Neural cell (in vitro differentiated cells): Measurements from ENCODE around the gene NOL8. TPM values are rescaled to one million over a fixed set of nuclear protein-coding genes. Genes with fewer than 3 reads are reported as not detected.

ENCODE experiments used
- H2AFZ ChIP-seq: fragments of 200-600, 300-800 bp; sonication (generic), shearing (Covaris generic); 2 replicates; pipeline ENCODE4 v1.6.0; 2014; ENCODE audit warnings: low read depth, mild to moderate bottlenecking, antibody characterized with exemption, low read length, moderate library complexity
- H3F3A ChIP-seq: fragments of 200-600 bp; shearing (Covaris generic); 2 replicates; pipeline ENCODE4 v1.6.1; 2016; ENCODE audit warnings: mild to moderate bottlenecking, moderate library complexity, mixed read lengths, antibody characterized with exemption, low read length; ENCODE audit not compliant: insufficient read depth, poor library complexity, severe bottlenecking
- H3K27ac ChIP-seq: fragments of 200-600, 300-800 bp; sonication (generic), shearing (Covaris generic); 2 replicates; pipeline ENCODE4 v1.5.1; 2014; ENCODE audit warnings: mild to moderate bottlenecking, low read length, moderate library complexity
- H3K27me3 ChIP-seq: fragments of 300-800, 200-600 bp; sonication (generic), shearing (Covaris generic); 2 replicates; pipeline ENCODE4 v1.6.0; 2014; ENCODE audit warnings: mild to moderate bottlenecking, low read depth, low read length, moderate library complexity; ENCODE audit not compliant: insufficient read depth
- H3K36me3 ChIP-seq: fragments of 300-800, 200-600 bp; sonication (generic), shearing (Covaris generic); 2 replicates; pipeline ENCODE4 v1.5.1; 2014; ENCODE audit warnings: mild to moderate bottlenecking, antibody characterized with exemption, low read length, moderate library complexity; ENCODE audit not compliant: insufficient read depth
- H3K4me2 ChIP-seq: fragments of 300-800, 200-600 bp; sonication (generic), shearing (Covaris generic); 2 replicates; pipeline ENCODE4 v1.6.0; 2014; ENCODE audit warnings: mild to moderate bottlenecking, low read length
- H3K4me3 ChIP-seq: fragments of 300-800, 200-600 bp; sonication (generic), shearing (Covaris generic); 2 replicates; pipeline ENCODE4 v1.5.1; 2014; ENCODE audit warnings: mild to moderate bottlenecking, low read length, moderate library complexity
- H3K79me2 ChIP-seq: fragments of 200-600 bp; shearing (Covaris generic); replicated peaks from 2 replicates; pipeline ENCODE4 v1.6.0; 2014; ENCODE audit warnings: mild to moderate bottlenecking, low read length, moderate library complexity; ENCODE audit not compliant: insufficient read depth
- H3K9ac ChIP-seq: fragments of 300-800, 200-600 bp; sonication (generic), shearing (Covaris generic); 2 replicates; pipeline ENCODE4 v1.6.1; 2016; ENCODE audit warnings: mild to moderate bottlenecking, low read length, mixed read lengths
- H3K9me2 ChIP-seq: fragments of 200-600 bp; shearing (Covaris generic); 2 replicates; pipeline ENCODE4 v1.6.1; 2016; ENCODE audit warnings: mild to moderate bottlenecking, low read length, mixed read lengths; ENCODE audit not compliant: insufficient read depth
- H3K9me3 ChIP-seq: fragments of 200-600, 300-800 bp; sonication (generic), shearing (Covaris generic); 2 replicates; pipeline ENCODE4 v1.6.1; 2016; ENCODE audit warnings: mild to moderate bottlenecking, mixed run types, low read length, moderate library complexity, mixed read lengths
- H4K20me1 ChIP-seq: fragments of 200-600 bp; shearing (Covaris generic); 2 replicates; pipeline ENCODE4 v1.6.1; 2016; ENCODE audit warnings: mild to moderate bottlenecking, mixed run types; ENCODE audit not compliant: insufficient read depth
- CTCF ChIP-seq: fragments of 450-650 bp; IDR thresholded peaks from 2 replicates; pipeline ENCODE4 v1.5.1; 2014; ENCODE audit warnings: antibody characterized with exemption, mild to moderate bottlenecking, moderate library complexity; ENCODE audit not compliant: poor library complexity, severe bottlenecking
- EP300 ChIP-seq: fragments of 450-650 bp; conservative IDR thresholded peaks from 2 replicates; pipeline ENCODE4 v1.6.1; 2014; ENCODE audit warnings: antibody characterized with exemption, mild to moderate bottlenecking, moderate library complexity; ENCODE audit not compliant: poor library complexity, severe bottlenecking
- EZH2 ChIP-seq: fragments of 200-600, 300-800 bp; shearing (Covaris generic), sonication (generic); IDR thresholded peaks from 2 replicates; pipeline ENCODE4 v1.6.1; 2014; ENCODE audit warnings: antibody characterized with exemption, low read length, borderline replicate concordance, mild to moderate bottlenecking; ENCODE audit not compliant: insufficient read depth, poor library complexity, severe bottlenecking
- MXI1 ChIP-seq: fragments of 450-650 bp; conservative IDR thresholded peaks from 2 replicates; pipeline ENCODE4 v1.6.1; 2014; ENCODE audit warnings: antibody characterized with exemption, mild to moderate bottlenecking; ENCODE audit not compliant: poor library complexity, severe bottlenecking
- POLR2AphosphoS5 ChIP-seq: IDR thresholded peaks from 2 replicates; pipeline ENCODE4 v1.6.1; 2012
- RAD21 ChIP-seq: fragments of 450-650 bp; conservative IDR thresholded peaks from 2 replicates; pipeline ENCODE4 v1.6.1; 2014; ENCODE audit warnings: antibody characterized with exemption, mild to moderate bottlenecking, moderate library complexity
- REST ChIP-seq: IDR thresholded peaks from 2 replicates; pipeline ENCODE4 v1.6.1; 2012; ENCODE audit warnings: borderline replicate concordance
- SMC3 ChIP-seq: fragments of 450-650 bp; conservative IDR thresholded peaks from 2 replicates; pipeline ENCODE4 v1.6.1; 2014; ENCODE audit warnings: antibody characterized with exemption, mild to moderate bottlenecking, moderate library complexity; ENCODE audit not compliant: poor library complexity
- TAF1 ChIP-seq: IDR thresholded peaks from 2 replicates; pipeline ENCODE4 v1.6.1; 2012; ENCODE audit warnings: low read depth
- polyA plus RNA-seq: library from polyadenylated mRNA; depleted of rRNA; stranded (reverse); fragments of >200 nt; gene quantifications from 2 replicates; pipeline ENCODE4 v1.2.3, GENCODE V29; 2014

NOL8 gene
- polyA plus RNA-seq, 1 donor from 2014 or later, result 25.3 TPM

GRCh38 chr9:92297611-92298010 is 27.5 kb downstream of the NOL8 start:
- Histone ChIP-seq H2AFZ (no peak overlapping the region), H3K9me3 (no peaks in the 10 kb centered on the region), H3K27ac (no peak overlapping the region), H3K36me3 (no peaks in the 10 kb centered on the region), H3K4me2 (no peak overlapping the region), H3K79me2 (peaks cover 9% of the 10 kb centered on the region), H3K4me3 (no peak overlapping the region), H3K9ac (no peak overlapping the region), H4K20me1 (no peaks in the 10 kb centered on the region), H3K27me3 (no peaks in the 10 kb centered on the region), H3F3A (no peaks in the 10 kb centered on the region), H3K9me2 (no peaks in the 10 kb centered on the region)
- TF ChIP-seq RAD21 (no peak), MXI1 (no peak), CTCF (no peak)

- H3K79me2 ChIP-seq, result peaks cover 25% of the 10 kb centered on the region
- no peaks in the 10 kb centered on the region for H3K9me3 ChIP-seq
- no peak overlapping the region for H2AFZ ChIP-seq
These were observed 29.3 kb downstream of the NOL8 start for GRCh38 chr9:92295827-92296258.

GRCh38 chr9:92295240-92295790 is 29.8 kb downstream of the NOL8 start:
- no peaks in the 10 kb centered on the region for H3K9me2 ChIP-seq

More at GRCh38 chr9:92295827-92296258, 29.3 kb downstream of the NOL8 start:
- H3K27me3 ChIP-seq, result no peaks in the 10 kb centered on the region
- TF ChIP-seq EP300, result no peak
- TF ChIP-seq SMC3, result no peak
- no peak for TF ChIP-seq CTCF
- H3K9me2 ChIP-seq, result no peaks in the 10 kb centered on the region
- no peak overlapping the region for H3K4me3 ChIP-seq
- no peaks in the 10 kb centered on the region for H3K36me3 ChIP-seq
- H3K9ac ChIP-seq, result no peak overlapping the region
- H3K4me2 ChIP-seq, result no peak overlapping the region
- no peaks in the 10 kb centered on the region for H3F3A ChIP-seq
- H4K20me1 ChIP-seq, result no peaks in the 10 kb centered on the region
- no peak overlapping the region for H3K27ac ChIP-seq

More at GRCh38 chr9:92295240-92295790, 29.8 kb downstream of the NOL8 start:
- Histone ChIP-seq H4K20me1 (no peaks in the 10 kb centered on the region), H3K79me2 (peaks cover 29% of the 10 kb centered on the region), H2AFZ (no peak overlapping the region), H3K27me3 (no peaks in the 10 kb centered on the region), H3K9me3 (no peaks in the 10 kb centered on the region), H3K4me3 (no peak overlapping the region), H3K36me3 (no peaks in the 10 kb centered on the region), H3K27ac (no peak overlapping the region), H3K4me2 (no peak overlapping the region), H3F3A (no peaks in the 10 kb centered on the region), H3K9ac (no peak overlapping the region)
- no peak for TF ChIP-seq REST
- no peak for TF ChIP-seq RAD21
- TF ChIP-seq EP300, result no peak
- no peak for TF ChIP-seq CTCF
- TF ChIP-seq POLR2AphosphoS5, result no peak
- TF ChIP-seq MXI1, result no peak
- TF ChIP-seq SMC3, result no peak
- TF ChIP-seq EZH2, result no peak
- TF ChIP-seq TAF1, result no peak
